Skeletal muscle cell (primary cell): ENCODE data around the gene MAG.

ENCODE experiments used
- DNase-seq: peaks from one replicate; pipeline ENCODE4 v3.0.0-alpha.2; 2010; ENCODE audit warnings: low read depth
- H3K4me3 ChIP-seq: 2 replicates; pipeline ENCODE4 v1.5.1; 2011; ENCODE audit warnings: low read depth, mild to moderate bottlenecking, control low read depth, low read length, moderate library complexity

Gene MAG

GRCh38 chr19:35264268-35265125, 27.5 kb upstream of the MAG start:
- no peak for DNase-seq
- no peak overlapping the region for H3K4me3 ChIP-seq

GRCh38 chr19:35265126-35265899, 26.6 kb upstream of the MAG start:
- no peak overlapping the region for H3K4me3 ChIP-seq
- no peak for DNase-seq

GRCh38 chr19:35265900-35266519, 26.0 kb upstream of the MAG start:
- H3K4me3 ChIP-seq, result no peak overlapping the region
- no peak for DNase-seq

GRCh38 chr19:35266520-35267352, 25.2 kb upstream of the MAG start:
- H3K4me3 ChIP-seq, result peak overlapping the region; percentile 84
- DNase-seq, result no peak

GRCh38 chr19:35267353-35267817, 24.6 kb upstream of the MAG start:
- H3K4me3 ChIP-seq, result peak overlapping the region; percentile 84
- no peak for DNase-seq

- H3K4me3 ChIP-seq, result peak overlapping the region; percentile 84
- peak; percentile 25 for DNase-seq
These were observed 24.0 kb upstream of the MAG start for GRCh38 chr19:35267818-35268535.

- peak within 1 kb of the TSS; percentile 84 for H3K4me3 ChIP-seq
- peak; percentile 24 for DNase-seq
These were observed 23.2 kb upstream of the MAG start, which contains the start of gene USF2 for GRCh38 chr19:35268536-35269437. USF2 (plus strand) TSS chr19:35268962; CDS start chr19:35269102, 140 bp downstream.

GRCh38 chr19:35269438-35270117, 22.4 kb upstream of the MAG start:
- peak overlapping the region; percentile 55 for H3K4me3 ChIP-seq
- peak; percentile 34 for DNase-seq

GRCh38 chr19:35270381-35270811, 21.6 kb upstream of the MAG start:
- H3K4me3 ChIP-seq, result no peak overlapping the region
- no peak for DNase-seq

- no peak for DNase-seq
- H3K4me3 ChIP-seq, result no peak overlapping the region
These were observed 20.4 kb upstream of the MAG start for GRCh38 chr19:35271546-35271945.

GRCh38 chr19:35272122-35272719, 19.7 kb upstream of the MAG start:
- no peak for DNase-seq
- no peak overlapping the region for H3K4me3 ChIP-seq

- no peak overlapping the region for H3K4me3 ChIP-seq
- no peak for DNase-seq
These were observed 18.9 kb upstream of the MAG start for GRCh38 chr19:35272954-35273649.

GRCh38 chr19:35273686-35274259, 18.2 kb upstream of the MAG start:
- no peak for DNase-seq
- H3K4me3 ChIP-seq, result no peak overlapping the region

GRCh38 chr19:35274323-35274722, 17.6 kb upstream of the MAG start:
- no peak for DNase-seq
- H3K4me3 ChIP-seq, result no peak overlapping the region

- DNase-seq, result no peak
- no peak overlapping the region for H3K4me3 ChIP-seq
These were observed 15.2 kb upstream of the MAG start for GRCh38 chr19:35276706-35277281.
